SK-N-MC (cell line): ENCODE data around the gene MAML2.

Experiments
- EZH2 ChIP-seq: fragments of 200-600 bp; sonication (generic); IDR thresholded peaks from one replicate; pipeline ENCODE4 v1.6.1; 2017; ENCODE audit warnings: antibody characterized with exemption
- FOXP2 ChIP-seq: optimal IDR thresholded peaks from 2 replicates; pipeline ENCODE3; 2011; ENCODE audit warnings: mild to moderate bottlenecking, moderate library complexity; ENCODE audit not compliant: insufficient read depth; ENCODE audit errors: extremely low read length, control extremely low read depth
- POLR2AphosphoS5 ChIP-seq: IDR thresholded peaks from 2 replicates; pipeline ENCODE4 v1.6.1; 2012; ENCODE audit warnings: mild to moderate bottlenecking, low read depth, low read length, borderline replicate concordance

GRCh38 chr11:96259134-96259830 lies 83.7 kb downstream of the MAML2 start:
- no peak for TF ChIP-seq EZH2
- TF ChIP-seq POLR2AphosphoS5 = no peak
- no peak for TF ChIP-seq FOXP2
